ENCODE data around the gene PTRH1.
"Not testable (repeated sequence)": the region's sequence is repeated elsewhere in the genome, so short reads cannot be mapped to it uniquely, and the experiment has no call there.

The PTRH1 gene

DNA sequence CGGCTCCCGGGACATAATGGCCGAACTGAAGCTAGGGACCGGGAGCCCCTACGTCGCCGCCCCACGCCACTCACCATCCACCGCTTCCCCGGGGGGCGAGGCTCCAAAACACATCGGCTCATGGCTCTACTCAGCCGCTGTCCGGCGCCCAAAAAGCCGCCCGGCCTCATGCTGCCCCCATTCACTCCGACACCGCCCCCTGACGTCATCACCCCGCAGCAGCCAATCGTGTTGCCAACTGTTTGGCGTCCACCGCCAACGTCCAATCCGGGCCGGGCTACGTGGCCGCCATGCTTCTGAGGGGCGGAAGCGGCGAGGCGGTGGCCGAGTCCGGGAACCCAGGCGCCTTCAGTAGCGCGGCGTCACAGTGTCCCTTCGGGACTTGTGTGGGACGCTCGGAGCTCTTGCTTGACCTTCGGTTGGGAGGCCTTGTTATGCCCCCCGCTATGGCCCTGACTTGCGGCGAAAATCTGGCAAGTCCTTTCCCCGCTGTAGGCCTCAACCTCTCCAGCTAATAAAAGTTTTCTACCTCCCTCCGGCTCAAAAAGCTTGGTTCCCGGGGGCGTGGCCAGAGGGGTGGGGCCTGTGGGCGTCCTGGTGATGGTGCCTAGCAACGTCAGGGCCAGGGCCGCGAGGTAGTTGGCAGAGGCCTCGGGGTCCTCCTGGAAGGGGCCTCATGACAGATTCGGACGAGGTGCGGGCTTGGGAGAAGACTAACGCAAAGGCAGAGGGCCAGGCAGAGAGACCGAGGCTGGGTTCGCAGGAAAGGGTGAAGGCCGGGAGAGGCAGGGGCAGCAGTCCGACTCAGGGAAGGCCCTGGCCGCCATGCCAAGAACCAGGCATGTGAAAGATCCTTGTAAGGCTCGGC lies at the start of gene PTRH1, which contains the start of gene TTC16:
Gene PTRH1 (minus strand): TSS at position 194 of the 868 bp plus-strand sequence. CDS start 24 bp downstream, at position 170.
Gene TTC16 (plus strand): TSS at position 610 of the 868 bp plus-strand sequence. CDS start 67 bp downstream, at position 677.
- DNase-seq, result peak; percentile 90

GRCh38 chr9:127763918-127764384 lies 48.5 kb upstream of the PTRH1 start:
- peak; percentile 25 for DNase-seq

DNA sequence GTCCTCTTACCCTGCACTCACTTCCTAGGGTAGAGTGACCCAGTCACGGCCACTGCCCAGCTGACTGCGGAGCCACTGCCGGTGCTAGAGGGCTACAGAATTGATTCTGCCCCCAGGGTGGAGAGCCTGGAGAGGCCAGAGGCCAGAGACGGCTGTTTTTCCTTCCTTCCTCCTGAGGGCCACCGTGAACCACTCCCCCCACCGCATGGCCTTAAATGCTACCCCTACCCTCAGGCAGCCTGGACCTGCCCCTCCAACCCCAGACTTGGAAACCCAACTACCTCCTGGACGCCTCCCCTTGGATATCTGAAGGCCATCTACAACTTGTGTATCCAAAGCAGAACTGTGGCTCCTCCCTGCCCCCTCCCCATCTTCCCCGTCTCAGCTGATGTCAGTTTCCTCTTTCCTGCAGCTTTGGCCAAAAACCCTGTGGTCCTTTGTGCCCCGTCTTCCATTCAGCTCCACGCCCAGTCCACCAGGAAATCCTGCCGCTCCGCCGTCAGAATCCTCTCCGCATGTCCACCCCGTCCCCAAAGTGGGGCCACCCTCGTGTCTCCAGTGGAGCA lies 46.7 kb upstream of the PTRH1 start:
- DNase-seq, result no peak

GRCh38 chr9:127761491-127761956 lies 46.1 kb upstream of the PTRH1 start:
- no peak for DNase-seq

- no peak for DNase-seq
These were observed 45.6 kb upstream of the PTRH1 start for GRCh38 chr9:127761061-127761460.

DNA sequence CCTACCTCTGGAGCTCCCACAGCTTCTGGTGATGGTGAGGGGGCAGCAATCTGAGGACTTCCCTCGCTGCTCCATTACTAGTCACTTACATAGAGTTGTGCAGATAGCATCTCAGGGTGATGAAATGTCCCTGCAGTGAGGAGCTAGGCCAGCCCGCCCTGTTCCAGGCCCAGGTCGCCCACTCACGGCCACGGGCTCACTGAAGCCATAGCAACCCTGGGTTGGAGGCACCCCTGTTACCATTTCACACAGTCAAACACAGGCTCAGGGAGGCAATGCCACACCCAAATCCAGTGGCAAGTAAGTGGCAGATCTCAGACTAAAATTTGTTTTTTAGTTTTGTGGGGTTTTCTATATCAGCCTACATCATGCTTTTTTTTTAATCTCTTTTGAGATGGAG lies 43.4 kb upstream of the PTRH1 start:
- no peak for DNase-seq

DNA sequence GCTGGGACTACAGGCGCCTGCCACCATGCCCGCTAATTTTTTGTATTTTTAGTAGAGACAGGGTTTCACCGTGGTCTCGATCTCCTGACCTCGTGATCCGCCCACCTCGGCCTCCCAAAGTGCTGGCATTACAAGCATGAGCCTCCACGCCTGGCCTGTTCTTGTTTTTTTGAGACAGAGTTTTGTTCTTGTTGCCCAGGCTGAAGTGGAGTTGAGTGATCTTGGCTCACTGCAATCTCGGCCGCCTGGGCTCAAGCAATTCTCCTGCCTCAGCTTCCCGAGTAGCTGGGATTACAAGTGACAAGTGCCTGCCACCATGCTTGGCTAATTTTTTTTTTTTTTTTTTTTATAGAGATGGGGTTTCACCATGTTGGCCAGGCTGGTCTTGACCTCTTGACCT lies 41.3 kb upstream of the PTRH1 start:
- DNase-seq, result not testable (repeated sequence)

DNA sequence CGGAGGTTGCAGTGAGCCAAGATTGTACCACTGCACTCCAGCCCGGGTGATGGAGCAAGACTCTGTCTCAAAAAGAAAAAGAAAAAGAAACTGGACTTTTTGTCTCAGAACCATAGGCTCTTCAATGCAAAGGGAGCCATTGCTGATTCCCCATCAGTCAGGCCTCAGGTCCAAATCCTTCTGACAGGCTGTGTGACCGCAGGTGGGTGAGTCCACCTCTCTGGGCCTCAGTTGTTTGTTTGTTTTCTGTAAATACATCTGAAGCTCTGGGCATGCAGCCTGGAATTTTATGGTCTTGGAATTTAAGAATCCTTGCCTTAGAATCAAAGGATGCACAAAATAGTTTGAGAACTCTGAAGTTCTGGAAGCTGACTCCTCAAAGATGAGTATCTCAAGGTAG lies 40.8 kb upstream of the PTRH1 start:
- DNase-seq, result no peak

- no peak for DNase-seq
These were observed 39.9 kb upstream of the PTRH1 start for GRCh38 chr9:127755061-127756060.

DNA sequence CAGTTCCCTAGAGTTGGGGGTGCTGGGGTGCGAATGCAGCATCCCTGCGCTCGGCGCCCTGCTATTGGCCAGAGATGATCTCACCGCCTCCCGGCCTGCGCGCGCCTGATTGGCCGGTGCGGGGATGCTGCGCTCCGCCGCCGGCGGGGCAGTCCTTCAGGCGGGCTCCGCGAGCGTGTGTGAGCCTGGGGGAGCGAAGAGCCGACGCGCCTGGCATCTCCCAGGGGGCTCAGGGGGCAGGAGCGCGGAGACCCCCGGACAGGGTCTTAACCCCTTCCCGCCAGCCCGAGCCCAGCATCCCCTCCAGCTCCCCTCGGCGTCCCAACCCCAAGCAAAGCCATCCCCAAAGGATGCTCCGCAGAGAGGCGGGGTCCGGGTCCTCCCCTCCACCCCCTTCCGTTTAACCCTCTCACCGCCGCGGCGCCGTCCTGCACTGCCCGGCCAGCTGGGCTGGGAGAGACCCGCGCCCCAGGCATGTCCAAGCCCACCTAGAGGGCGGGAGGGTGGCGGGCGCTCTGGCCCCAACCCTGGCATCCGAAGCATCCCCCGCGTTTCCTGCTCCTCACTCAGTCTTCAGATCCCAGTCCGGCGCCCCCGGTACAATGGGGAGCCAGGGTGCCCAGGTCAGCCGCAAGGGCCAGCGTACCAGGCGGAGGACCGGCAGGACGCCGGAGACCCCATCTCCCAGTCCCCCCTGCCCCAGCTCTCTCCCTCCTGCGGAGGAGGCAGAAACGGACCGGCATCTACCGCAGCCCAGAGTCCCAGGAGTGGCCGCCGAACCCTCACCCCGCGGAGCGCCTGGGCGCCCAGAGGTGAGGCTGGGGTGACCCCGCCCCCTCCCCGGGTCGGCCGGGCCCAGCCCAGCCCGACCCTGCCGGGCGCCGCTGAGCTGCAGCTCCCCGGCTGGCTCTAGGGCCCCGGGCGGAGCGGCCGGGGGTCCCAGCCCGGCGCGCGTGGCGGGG lies 38.9 kb upstream of the PTRH1 start:
- DNase-seq, result no peak

DNA sequence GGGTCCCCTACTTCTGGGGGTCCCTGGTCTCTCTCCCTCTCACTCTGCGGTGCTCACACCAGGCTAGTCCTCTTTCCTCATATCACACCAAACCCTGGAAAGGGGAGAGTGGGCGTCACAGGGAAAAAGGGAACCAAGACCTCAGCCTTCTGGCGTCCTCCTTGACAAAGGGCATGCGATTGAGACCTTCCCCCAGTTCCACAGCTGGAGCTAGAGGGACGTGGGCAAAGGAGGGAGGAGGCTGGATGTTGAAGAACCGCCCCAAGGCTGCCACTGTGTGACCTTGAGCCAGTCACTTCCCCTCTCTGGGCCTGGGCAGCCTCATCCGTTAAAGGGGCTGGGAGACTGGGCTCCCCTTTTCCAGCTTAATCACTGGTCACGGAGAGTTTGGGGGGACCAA lies 38.2 kb upstream of the PTRH1 start:
- DNase-seq, result no peak

- DNase-seq, result no peak
These were observed 37.7 kb upstream of the PTRH1 start for GRCh38 chr9:127753148-127753547.

- no peak for DNase-seq
These were observed 36.0 kb upstream of the PTRH1 start for GRCh38 chr9:127751269-127752054.

DNA sequence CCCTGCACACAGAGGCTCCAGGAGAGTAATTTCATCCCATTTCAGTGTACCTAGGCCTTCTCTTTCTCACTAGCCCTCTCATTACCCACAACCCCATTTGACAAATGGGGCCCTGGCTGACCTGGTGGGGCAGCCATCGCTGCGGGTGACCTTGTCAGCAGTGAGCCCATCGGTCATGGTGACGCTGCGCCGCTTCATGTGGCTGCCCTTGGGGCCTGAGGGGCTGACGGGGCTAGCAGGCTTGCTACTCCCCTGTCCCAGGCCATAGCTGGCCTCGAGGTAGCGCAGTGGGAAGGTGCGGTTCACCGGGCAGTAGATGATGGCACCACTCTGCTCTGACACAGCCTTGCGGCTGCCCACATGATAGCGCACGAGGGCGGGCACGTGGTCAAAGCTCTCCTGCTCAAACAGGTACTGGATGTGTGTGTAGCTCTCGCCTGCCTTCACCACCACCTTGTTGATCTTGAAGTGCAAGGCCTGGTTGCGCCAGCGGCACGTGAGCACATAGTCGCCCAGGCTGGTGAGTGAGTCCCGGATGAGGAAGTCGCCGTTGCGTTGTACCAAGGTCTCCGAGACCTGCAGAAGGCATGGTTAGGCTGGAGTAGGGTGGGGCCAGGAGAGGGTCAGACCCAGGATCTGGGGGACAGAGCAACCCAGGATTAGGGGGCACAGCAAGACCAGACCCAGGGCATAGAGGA lies 33.8 kb upstream of the PTRH1 start:
- DNase-seq, result no peak

GRCh38 chr9:127746959-127747569 lies 31.6 kb upstream of the PTRH1 start:
- DNase-seq, result no peak

GRCh38 chr9:127744398-127745110 lies 29.1 kb upstream of the PTRH1 start:
- DNase-seq, result no peak

DNA sequence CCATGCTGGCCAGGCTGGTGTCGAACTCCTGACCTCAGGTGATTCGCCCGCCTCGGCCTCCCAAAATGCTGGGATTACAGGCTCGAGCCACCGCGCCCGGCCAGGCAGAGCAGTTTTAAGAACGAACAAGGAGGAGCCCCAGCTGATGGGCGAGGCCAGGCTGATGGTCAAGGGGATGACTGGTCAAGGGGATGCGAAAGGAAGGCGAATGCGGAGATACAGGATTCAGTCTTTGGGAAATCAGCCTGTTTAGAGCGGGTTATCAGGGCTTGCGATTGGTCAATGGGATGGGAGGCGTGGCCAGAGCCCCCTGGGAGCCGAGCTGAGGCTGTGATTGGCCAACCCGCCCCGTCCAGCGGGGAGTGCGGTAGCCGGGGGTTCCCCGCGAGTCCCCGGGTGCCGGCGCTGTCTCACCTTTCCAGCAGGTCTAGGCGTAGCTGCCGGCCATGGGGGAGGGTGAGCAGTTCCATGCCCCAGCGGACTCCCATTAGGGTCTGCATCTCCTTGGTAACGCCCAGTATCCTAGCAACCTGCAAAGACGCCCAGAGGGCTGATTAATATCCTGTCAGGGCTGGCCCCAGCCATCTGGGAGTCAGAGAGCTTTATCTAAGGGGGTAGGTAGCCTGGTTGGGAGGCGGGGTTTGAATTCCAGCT lies 27.1 kb upstream of the PTRH1 start:
- no peak for DNase-seq

GRCh38 chr9:127741831-127742434 lies 26.5 kb upstream of the PTRH1 start:
- DNase-seq, result no peak

All from NK-92 treated with Interleukin-12 subunit alpha and Interleukin-12 subunit beta, amount 100 ng/mL, for 24 hours (cell line).